Stimulated activated CD4-positive, alpha-beta T cell treated with anti-CD3 and anti-CD28 coated beads, Interleukin-12 subunit alpha, Interleukin-12 subunit beta, amount 100 ng/mL, for 24 hours (primary cell): Measurements from ENCODE around the gene CARS2.
"Not testable (repeated sequence)": the region's sequence is repeated elsewhere in the genome, so short reads cannot be mapped to it uniquely, and the experiment has no call there.

ENCODE experiments used
- DNase-seq, 2 experiments: peaks; one replicate each; pipeline ENCODE4 v3.0.0-alpha.2; 2020; ENCODE audit warnings: low read depth in 2 of 2

CARS2 gene

GRCh38 chr13:110617321-110618072 lies 88.4 kb downstream of the CARS2 start:
- DNase-seq = no peak

GRCh38 chr13:110616103-110617101 lies 89.5 kb downstream of the CARS2 start:
- DNase-seq = peak; percentile 7 to 22

GRCh38 chr13:110615322-110616102 lies 90.4 kb downstream of the CARS2 start, which contains the start of gene NAXD:
Gene NAXD, plus strand, starts transcription at chr13:110615545. Its CDS starts 57 bp downstream, at chr13:110615602.
- peak; percentile 77 to 83 for DNase-seq

- DNase-seq = no peak
Observed at GRCh38 chr13:110615005-110615321, 91.0 kb downstream of the CARS2 start.

- DNase-seq = no peak
Observed at GRCh38 chr13:110610955-110611595, 94.8 kb downstream of the CARS2 start.

- DNase-seq = no peak
Observed at GRCh38 chr13:110607675-110608224, 98.2 kb downstream of the CARS2 start.

- DNase-seq = not testable (repeated sequence)
Observed at GRCh38 chr13:110606281-110606680, 99.6 kb downstream of the CARS2 start.

GRCh38 chr13:110605132-110605531 lies 100.8 kb downstream of the CARS2 start:
- no peak for DNase-seq

GRCh38 chr13:110600980-110601379 lies 104.9 kb downstream of the CARS2 start:
- DNase-seq = no peak

- no peak for DNase-seq
Observed at GRCh38 chr13:110600261-110600819, 105.6 kb downstream of the CARS2 start.

GRCh38 chr13:110597041-110597689 lies 108.8 kb downstream of the CARS2 start:
- no peak for DNase-seq

GRCh38 chr13:110593430-110594130 lies 112.3 kb downstream of the CARS2 start:
- no peak for DNase-seq

- no peak for DNase-seq
Observed at GRCh38 chr13:110592665-110593064, 113.3 kb downstream of the CARS2 start.
